ENCODE data around the gene TBXAS1. TPM values are rescaled to one million over a fixed set of nuclear protein-coding genes. Genes with fewer than 3 reads are reported as not detected.

Gene TBXAS1
- total RNA-seq, 2 donors from 2014 or later: 19.3 to 44.1 TPM

DNA sequence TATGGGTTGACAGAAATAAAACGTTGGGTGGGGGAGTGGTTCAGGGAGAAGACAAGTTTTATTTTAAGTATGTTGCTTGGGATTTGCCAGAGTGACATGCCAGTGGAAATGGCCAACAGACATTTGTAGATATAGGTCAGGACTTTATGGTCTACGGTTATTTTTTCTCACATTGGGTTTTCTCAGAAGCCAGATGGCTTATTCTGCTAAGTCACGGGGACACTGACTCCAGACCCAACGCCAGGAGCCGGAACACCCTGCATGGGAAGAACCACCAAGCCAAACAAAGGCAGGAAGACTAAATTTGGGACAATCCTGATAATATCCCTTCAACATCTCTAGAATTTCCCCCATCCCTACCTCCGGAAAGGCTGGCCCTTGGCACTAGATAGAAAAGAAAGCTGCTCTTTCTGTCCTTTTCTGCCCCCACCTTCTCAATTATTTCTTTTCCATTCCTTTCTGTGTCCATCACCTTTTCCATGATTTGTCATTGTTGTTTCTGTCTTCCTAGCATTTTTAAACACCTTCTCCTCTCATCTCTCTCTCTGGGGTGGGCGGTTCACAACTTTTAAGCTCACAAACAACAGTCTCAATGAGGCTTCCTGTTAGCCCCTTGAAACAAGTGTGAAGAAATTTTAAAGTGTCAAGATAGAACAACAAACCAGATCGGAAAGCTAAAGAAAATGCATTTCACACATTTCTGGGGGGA, 44.7 kb downstream of the TBXAS1 start:
- H3K36me3 ChIP-seq: no peaks in the 10 kb centered on the region
- no peak for DNase-seq (ENCODE audit: low spot score)
- H3K27ac ChIP-seq: no peak overlapping the region
- H3K27me3 ChIP-seq (replicated peaks; ENCODE audit: insufficient read depth): no peaks in the 10 kb centered on the region
- intact Hi-C loops (cut with DNase I): no loop called here
- 72% methylated on average over 8 of the region's 8 CpGs for WGBS
- no peaks in the 10 kb centered on the region for H3K4me1 ChIP-seq (replicated peaks)
- TF ChIP-seq POLR2AphosphoS5 (IDR thresholded peaks at IDR 0.05) (no peak), POLR2A (IDR thresholded peaks at IDR 0.05) (no peak), CTCF (IDR thresholded peaks at IDR 0.05) (no peak)
- no peaks in the 10 kb centered on the region for H3K9me3 ChIP-seq
- no peak overlapping the region for H3K4me3 ChIP-seq

DNA sequence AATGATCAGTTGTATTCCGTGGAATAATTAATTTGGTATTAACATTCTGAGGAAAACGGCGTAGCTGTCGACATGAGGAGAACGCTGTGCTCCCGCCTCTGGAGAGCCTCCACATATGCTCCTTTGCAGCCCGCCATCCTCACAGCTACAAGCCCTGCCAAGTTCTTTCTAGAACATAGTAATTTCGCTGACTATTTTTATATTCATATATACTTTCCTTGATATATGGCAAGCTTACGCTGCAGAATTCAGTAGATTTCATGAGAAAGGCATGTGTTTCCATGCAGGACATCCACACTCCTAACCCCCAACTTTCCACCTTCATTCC, 45.2 kb downstream of the TBXAS1 start:
- no peak overlapping the region for H3K4me3 ChIP-seq
- H3K27me3 ChIP-seq (replicated peaks; ENCODE audit: insufficient read depth): no peaks in the 10 kb centered on the region
- H3K4me1 ChIP-seq (replicated peaks): no peaks in the 10 kb centered on the region
- 91% methylated on average over 9 of the region's 9 CpGs for WGBS
- H3K9me3 ChIP-seq: no peaks in the 10 kb centered on the region
- no peak for DNase-seq (ENCODE audit: low spot score)
- TF ChIP-seq CTCF (IDR thresholded peaks at IDR 0.05) (no peak), POLR2AphosphoS5 (IDR thresholded peaks at IDR 0.05) (no peak), POLR2A (IDR thresholded peaks at IDR 0.05) (no peak)
- intact Hi-C loops (cut with DNase I): no loop called here
- no peaks in the 10 kb centered on the region for H3K36me3 ChIP-seq
- no peak overlapping the region for H3K27ac ChIP-seq

DNA sequence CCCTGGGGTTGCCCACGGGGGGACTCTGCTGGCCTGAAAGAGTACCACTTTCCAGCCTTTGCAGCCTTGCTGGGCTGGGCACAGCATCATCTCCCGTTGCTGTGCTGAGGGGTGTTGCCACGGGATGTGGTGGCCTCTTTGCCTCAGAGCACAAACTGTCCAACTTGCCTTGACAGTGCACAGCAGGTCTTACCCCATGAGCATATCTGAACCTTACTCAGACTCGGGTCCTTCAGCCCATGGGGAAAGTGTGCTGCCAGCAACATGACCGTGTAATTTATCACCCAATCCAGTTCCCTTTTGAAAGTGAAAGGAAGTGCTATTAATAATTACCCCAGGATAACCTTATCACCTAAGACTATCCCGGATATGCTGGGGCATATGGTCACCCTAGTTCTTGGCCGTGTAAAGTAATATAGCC, 46.8 kb downstream of the TBXAS1 start:
- no peak for DNase-seq (ENCODE audit: low spot score)
- H3K9me3 ChIP-seq: no peaks in the 10 kb centered on the region
- TF ChIP-seq CTCF (IDR thresholded peaks at IDR 0.05): no peak
- TF ChIP-seq POLR2A (IDR thresholded peaks at IDR 0.05): no peak
- TF ChIP-seq POLR2AphosphoS5 (IDR thresholded peaks at IDR 0.05): no peak
- no peaks in the 10 kb centered on the region for H3K36me3 ChIP-seq
- no peak overlapping the region for H3K27ac ChIP-seq
- intact Hi-C loops (cut with DNase I): no loop called here
- no peaks in the 10 kb centered on the region for H3K27me3 ChIP-seq (replicated peaks; ENCODE audit: insufficient read depth)
- 80% methylated on average over 7 of the region's 7 CpGs for WGBS
- no peak overlapping the region for H3K4me3 ChIP-seq
- H3K4me1 ChIP-seq (replicated peaks): no peaks in the 10 kb centered on the region

DNA sequence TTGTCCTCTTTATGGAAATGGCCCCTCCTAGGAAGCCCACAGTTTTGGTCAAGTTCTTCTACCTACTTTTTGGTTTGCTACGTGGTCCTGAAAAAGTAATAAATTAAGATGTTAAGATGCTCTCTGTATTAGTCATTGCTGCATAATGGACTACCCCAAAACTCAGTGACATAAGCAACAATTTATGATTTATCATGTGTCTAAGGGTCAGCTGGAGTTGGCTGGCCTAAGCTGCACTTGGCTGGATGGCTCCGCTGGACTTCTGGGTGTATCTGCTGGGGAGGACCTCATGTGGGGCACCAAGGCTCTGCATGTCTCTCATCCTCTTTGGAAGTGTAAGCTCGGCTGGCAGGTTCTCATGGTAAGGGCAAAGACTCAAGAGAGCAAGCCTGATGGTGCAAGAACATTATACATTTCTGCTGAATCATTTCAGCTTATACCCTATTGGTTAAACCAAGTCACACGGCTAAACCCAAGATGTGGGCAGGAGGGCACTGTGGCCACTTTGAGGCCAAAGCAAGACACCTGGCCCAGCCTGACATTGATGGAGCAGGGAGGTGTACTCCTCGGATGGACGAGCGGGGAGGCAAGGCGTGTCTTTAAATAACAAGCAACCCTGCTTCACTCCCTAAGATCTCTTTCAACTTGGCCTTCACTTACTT, 47.7 kb downstream of the TBXAS1 start:
- no peak for DNase-seq (ENCODE audit: low spot score)
- no peaks in the 10 kb centered on the region for H3K36me3 ChIP-seq

More for the DNA sequence above, 47.7 kb downstream of the TBXAS1 start:
- H3K9me3 ChIP-seq: no peaks in the 10 kb centered on the region
- no peak overlapping the region for H3K27ac ChIP-seq
- intact Hi-C loops (cut with DNase I): no loop called here
- H3K27me3 ChIP-seq (replicated peaks; ENCODE audit: insufficient read depth): no peaks in the 10 kb centered on the region
- H3K4me3 ChIP-seq: no peak overlapping the region
- no peak for TF ChIP-seq POLR2AphosphoS5 (IDR thresholded peaks at IDR 0.05)
- TF ChIP-seq POLR2A (IDR thresholded peaks at IDR 0.05): no peak
- no peak for TF ChIP-seq CTCF (IDR thresholded peaks at IDR 0.05)
- 91% methylated on average over 8 of the region's 8 CpGs for WGBS
- H3K4me1 ChIP-seq (replicated peaks): no peaks in the 10 kb centered on the region
